Subcutaneous adipose tissue (tissue), 4 donors: ENCODE measurements around the gene LMTK2. TPM values are rescaled to one million over a fixed set of nuclear protein-coding genes. Genes with fewer than 3 reads are reported as not detected.

ENCODE experiments used
- CTCF ChIP-seq: fragments of 450-650 bp; IDR thresholded peaks from one replicate; pipeline ENCODE4 v1.5.1; 2016; ENCODE audit warnings: low read depth, mild to moderate bottlenecking, control low read depth, antibody characterized with exemption, moderate library complexity
- total RNA-seq, 4 donors: library from RNA; depleted of rRNA; stranded (reverse); fragments of >200 nt; gene quantifications; one replicate each; pipeline ENCODE4 v1.1.0, GENCODE V29; 2016

The LMTK2 gene
- total RNA-seq, 4 donors from 2014 or later = 7.3 to 15.4 (median 8.6) TPM

DNA sequence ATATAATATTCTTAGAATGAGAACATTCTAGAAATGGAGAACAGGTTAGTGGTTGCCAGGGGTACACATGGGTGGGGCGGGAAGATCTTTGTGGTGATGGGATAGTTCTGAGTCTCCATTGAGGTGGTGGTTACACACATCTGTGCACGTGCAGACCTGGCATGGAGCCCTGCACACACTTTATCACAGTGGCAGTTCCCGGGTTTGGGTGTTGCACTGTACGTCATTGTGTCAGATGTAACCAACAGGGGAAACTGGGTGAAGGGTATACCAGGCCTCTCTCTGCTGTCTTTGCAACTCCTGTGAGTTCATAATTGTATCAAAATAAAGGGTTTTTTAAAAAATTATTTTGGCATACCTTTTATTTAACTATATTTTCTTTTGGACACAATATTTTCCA lies 51.1 kb downstream of the LMTK2 start:
- no peak for TF ChIP-seq CTCF

GRCh38 chr7:98162758-98163157 lies 56.1 kb downstream of the LMTK2 start:
- TF ChIP-seq CTCF = no peak

DNA sequence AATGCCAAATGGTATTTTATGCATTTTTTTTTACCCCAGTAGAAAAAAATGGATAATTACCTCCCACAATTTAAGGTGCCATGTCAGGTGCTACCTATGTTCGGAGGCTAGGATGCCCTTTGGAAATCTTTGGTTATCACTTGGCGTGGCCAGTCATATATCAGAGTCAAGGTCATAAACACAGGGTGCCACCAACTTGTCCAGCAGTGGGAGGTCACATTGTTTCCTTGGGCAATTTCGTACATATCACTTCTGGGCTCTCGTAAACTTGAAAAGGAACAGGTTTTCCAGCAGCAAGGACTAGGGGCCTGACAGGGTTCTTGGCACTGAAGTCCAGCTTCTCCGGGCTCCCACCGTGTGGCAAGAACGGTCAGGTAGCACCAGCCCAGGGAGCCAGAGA lies 56.6 kb downstream of the LMTK2 start:
- no peak for TF ChIP-seq CTCF

DNA sequence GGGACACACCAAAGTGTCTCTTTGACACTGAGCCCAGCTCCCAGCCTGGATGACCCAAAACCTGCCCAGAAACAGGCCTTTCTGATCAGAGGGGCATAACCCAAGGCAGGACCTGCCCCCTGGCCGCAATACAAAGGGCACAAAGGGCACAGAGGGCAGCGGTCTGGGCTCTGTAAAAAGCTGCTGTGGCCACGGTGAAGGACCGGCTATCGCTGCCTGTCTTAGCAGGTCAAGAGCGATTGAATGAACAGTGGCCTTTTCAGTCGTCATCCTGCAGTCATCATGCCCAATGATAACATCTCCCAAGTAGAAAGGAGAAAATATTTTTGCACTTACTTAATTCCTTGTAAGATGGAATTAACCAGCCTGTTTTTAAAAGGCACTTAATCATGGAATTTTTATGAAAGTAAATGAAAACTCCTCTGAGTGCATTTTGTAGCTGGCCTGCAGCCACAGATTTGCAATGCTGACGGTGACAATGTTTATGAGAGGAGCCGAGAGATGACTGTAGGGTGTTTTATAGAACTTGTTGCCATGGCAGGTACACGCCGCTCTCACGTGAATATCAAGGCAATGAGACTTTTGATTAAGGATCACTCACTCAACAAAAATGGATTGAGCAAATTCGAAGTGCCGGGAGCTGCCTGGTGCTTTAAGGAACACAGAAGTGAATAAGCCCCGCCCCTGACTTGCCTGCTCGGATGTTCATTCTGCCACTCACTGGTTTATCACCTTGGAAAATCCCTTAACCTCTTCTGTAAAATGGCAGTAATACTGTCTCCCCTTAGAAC lies 57.2 kb downstream of the LMTK2 start:
- no peak for TF ChIP-seq CTCF

DNA sequence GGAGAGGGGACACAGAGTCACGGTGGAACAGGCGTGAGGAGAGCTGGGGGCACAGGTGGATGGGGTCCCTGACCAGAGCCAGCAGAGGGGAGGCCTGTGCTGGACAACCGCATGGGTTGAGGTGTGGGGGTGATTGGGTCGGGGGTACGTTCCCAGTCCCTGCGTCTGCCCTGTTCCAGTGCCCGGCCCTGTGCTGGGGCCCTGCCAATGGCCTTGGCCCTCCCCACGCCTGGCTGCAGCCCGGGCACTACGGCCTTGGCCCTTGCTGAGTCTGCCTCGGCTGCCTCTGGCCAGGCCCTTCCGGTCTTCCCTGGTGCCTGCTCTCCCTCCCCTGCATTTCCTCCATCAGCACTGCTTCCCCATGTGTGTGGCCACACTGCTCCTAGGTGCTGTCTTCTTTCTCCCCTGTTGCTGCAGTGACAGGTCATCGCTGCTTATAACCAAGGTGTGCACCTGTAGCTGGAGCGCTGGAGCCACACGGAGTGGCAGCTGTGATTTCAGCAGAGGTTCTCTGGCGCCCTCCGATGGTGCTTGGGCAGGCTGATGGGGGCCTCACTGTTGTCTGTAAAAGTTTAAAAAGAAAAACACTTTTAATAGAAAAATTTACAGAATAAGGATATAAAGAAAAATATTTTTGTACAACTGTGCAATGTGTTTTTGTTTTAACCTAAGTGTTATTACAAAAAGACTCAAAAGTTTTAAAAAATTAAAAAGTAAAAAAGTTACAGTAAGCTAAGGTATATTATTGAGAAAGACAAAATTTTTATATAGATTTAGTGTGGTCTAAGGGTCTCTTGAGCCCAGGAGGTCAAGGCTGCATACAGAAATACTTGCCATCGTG lies 59.4 kb downstream of the LMTK2 start:
- no peak for TF ChIP-seq CTCF

GRCh38 chr7:98166668-98166970 lies 60.0 kb downstream of the LMTK2 start:
- no peak for TF ChIP-seq CTCF

DNA sequence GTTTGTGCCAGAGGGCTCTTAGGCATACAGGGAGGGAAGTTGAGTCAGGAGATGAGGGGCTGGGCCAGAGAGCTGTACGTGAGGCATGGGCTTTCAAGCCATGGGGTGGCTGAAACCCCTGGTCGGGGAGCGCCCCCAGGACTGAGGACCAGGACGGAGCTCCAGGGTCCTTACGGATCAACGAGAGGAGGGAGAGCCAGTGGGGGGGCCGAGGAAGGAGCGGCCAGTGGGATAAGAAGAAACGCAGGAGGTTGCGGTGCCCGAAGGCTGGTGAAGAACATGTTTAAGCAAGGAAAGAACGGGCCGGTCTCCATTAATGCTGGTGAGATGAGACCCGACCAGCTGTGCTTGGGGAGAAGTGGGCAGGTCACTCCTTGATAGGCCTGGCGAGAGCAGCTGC lies 61.0 kb downstream of the LMTK2 start:
- TF ChIP-seq CTCF = no peak
